Measurements from ENCODE around the gene PUS10. TPM values are rescaled to one million over a fixed set of nuclear protein-coding genes. Genes with fewer than 3 reads are reported as not detected.
A peak's percentile ranks its signal among the peaks of the same experiment; 100 is the strongest.
"Not testable (repeated sequence)": the region's sequence is repeated elsewhere in the genome, so short reads cannot be mapped to it uniquely, and the experiment has no call there.

Gene PUS10
- total RNA-seq, 4 donors from 2014 or later = 1.0 to 5.0 (median 3.5) TPM

- Histone ChIP-seq H3K4me1 (peaks cover 20 to 34% of the 10 kb centered on the region in 2 donors), H3K36me3 (peaks cover 0 to 6% of the 10 kb centered on the region in 2 donors), H3K9me3 (no peaks in the 10 kb centered on the region), H3K27ac (peak overlapping the region; percentile 45 to 87 (median 56)), H3K27me3 (no peaks in the 10 kb centered on the region), H3K4me3 (no peak overlapping the region)
- intact Hi-C loops (cut with DNase I; ENCODE audit: low total_unique reads) (loop anchor here (10.0 kb wide), 1 partner anchor 812 kb away; the partner anchor contains the start of gene FAM161A), in situ Hi-C loops (cut with MboI; ENCODE audit: low sequenced_read_pairs in 4 of 4) (no loop called here)
- ATAC-seq (peak in 1 of 2 donors; percentile 40), DNase-seq (no peak)
- TF ChIP-seq CTCF (IDR thresholded peaks at IDR 0.05 in 4 of 5, conservative IDR thresholded peaks at IDR 0.05 in 1 of 5) (no peak), POLR2A (IDR thresholded peaks at IDR 0.05) (no peak)
Observed at GRCh38 chr2:61042807-61043206, 24.8 kb upstream of the PUS10 start.

GRCh38 chr2:61036643-61037042 lies 18.6 kb upstream of the PUS10 start:
- not testable (repeated sequence) for ATAC-seq

GRCh38 chr2:61034592-61034991 lies 16.5 kb upstream of the PUS10 start:
- H3K27me3 ChIP-seq; ATAC-seq; in situ Hi-C loops (cut with MboI; ENCODE audit: low sequenced_read_pairs in 4 of 4); H3K27ac ChIP-seq; DNase-seq; H3K4me3 ChIP-seq; H3K4me1 ChIP-seq; H3K9me3 ChIP-seq; intact Hi-C loops (cut with DNase I; ENCODE audit: low total_unique reads): not testable (repeated sequence)
- H3K36me3 ChIP-seq = peaks cover 0 to 48% of the 10 kb centered on the region in 2 donors

More at GRCh38 chr2:61036643-61037042, 18.6 kb upstream of the PUS10 start:
- H3K9me3 ChIP-seq; H3K27ac ChIP-seq; DNase-seq; in situ Hi-C loops (cut with MboI; ENCODE audit: low sequenced_read_pairs in 4 of 4); H3K4me3 ChIP-seq; H3K4me1 ChIP-seq; H3K27me3 ChIP-seq; intact Hi-C loops (cut with DNase I; ENCODE audit: low total_unique reads): not testable (repeated sequence)
- peaks cover 0 to 43% of the 10 kb centered on the region in 2 donors for H3K36me3 ChIP-seq

GRCh38 chr2:61029533-61029932 lies 11.5 kb upstream of the PUS10 start:
- TF ChIP-seq CTCF (IDR thresholded peaks at IDR 0.05 in 4 of 5, conservative IDR thresholded peaks at IDR 0.05 in 1 of 5) (no peak), POLR2A (IDR thresholded peaks at IDR 0.05) (no peak)

GRCh38 chr2:61023670-61024069 lies 5.6 kb upstream of the PUS10 start:
- Histone ChIP-seq H3K36me3 (peaks cover 0 to 8% of the 10 kb centered on the region in 2 donors), H3K27ac (no peak overlapping the region), H3K4me1 (peaks cover 23 to 26% of the 10 kb centered on the region in 2 donors), H3K9me3 (no peaks in the 10 kb centered on the region), H3K4me3 (no peak overlapping the region), H3K27me3 (no peaks in the 10 kb centered on the region)
- in situ Hi-C loops (cut with MboI; ENCODE audit: low sequenced_read_pairs in 4 of 4) = no loop called here
- DNase-seq = no peak
- TF ChIP-seq POLR2A (IDR thresholded peaks at IDR 0.05) (no peak), CTCF (IDR thresholded peaks at IDR 0.05 in 4 of 5, conservative IDR thresholded peaks at IDR 0.05 in 1 of 5) (no peak)
- intact Hi-C loops (cut with DNase I; ENCODE audit: low total_unique reads) = no loop called here
- no peak for ATAC-seq

More at GRCh38 chr2:61029533-61029932, 11.5 kb upstream of the PUS10 start:
- Histone ChIP-seq H3K36me3 (peaks cover 0 to 31% of the 10 kb centered on the region in 2 donors), H3K4me1 (peaks cover 6 to 14% of the 10 kb centered on the region in 2 donors), H3K27me3 (no peaks in the 10 kb centered on the region), H3K9me3 (no peaks in the 10 kb centered on the region), H3K27ac (no peak overlapping the region), H3K4me3 (no peak overlapping the region)
- intact Hi-C loops (cut with DNase I; ENCODE audit: low total_unique reads) = no loop called here
- in situ Hi-C loops (cut with MboI; ENCODE audit: low sequenced_read_pairs in 4 of 4) = no loop called here
- DNase-seq (no peak), ATAC-seq (no peak)

- Histone ChIP-seq H3K4me1 (peaks cover 30 to 34% of the 10 kb centered on the region in 2 donors), H3K27me3 (no peaks in the 10 kb centered on the region)
- in situ Hi-C loops (cut with MboI; ENCODE audit: low sequenced_read_pairs in 4 of 4) = no loop called here
Observed at GRCh38 chr2:61021228-61021660, 3.2 kb upstream of the PUS10 start.

More at GRCh38 chr2:61021228-61021660, 3.2 kb upstream of the PUS10 start:
- DNase-seq (no peak), ATAC-seq (no peak)
- H3K4me3 ChIP-seq = no peak overlapping the region
- no peak overlapping the region for H3K27ac ChIP-seq
- no peaks in the 10 kb centered on the region for H3K9me3 ChIP-seq
- no peak for TF ChIP-seq CTCF (IDR thresholded peaks at IDR 0.05 in 4 of 5, conservative IDR thresholded peaks at IDR 0.05 in 1 of 5)
- TF ChIP-seq POLR2A (IDR thresholded peaks at IDR 0.05) = no peak
- intact Hi-C loops (cut with DNase I; ENCODE audit: low total_unique reads) = no loop called here
- peaks cover 0 to 8% of the 10 kb centered on the region in 2 donors for H3K36me3 ChIP-seq
